Breast epithelium (tissue), 3 donors: ENCODE data around the gene PRRC2C.

Experiments used
- POLR2A ChIP-seq: fragments of 450-650 bp; IDR thresholded peaks from one replicate; pipeline ENCODE4 v1.6.1; 2016; ENCODE audit warnings: antibody characterized with exemption, mild to moderate bottlenecking, moderate library complexity
- POLR2AphosphoS5 ChIP-seq, 3 donors: sonication (generic); formaldehyde crosslinking; IDR thresholded peaks; one replicate each; pipeline ENCODE4 v1.6.1; 2017; ENCODE audit warnings: antibody characterized with exemption in 3 of 3
- TF ChIP-seq, protein P1 (sequence below), 3 donors: fragments of 450-650 bp; IDR thresholded peaks; one replicate each; pipeline ENCODE4 v1.5.1; 2016 to 2017; ENCODE audit warnings: antibody characterized with exemption in 3 of 3, mild to moderate bottlenecking in 3 of 3, moderate library complexity in 3 of 3

GRCh38 chr1:171613282-171613681 is 128.0 kb downstream of the PRRC2C start:
- TF ChIP-seq POLR2A (no peak), POLR2AphosphoS5 (IDR thresholded peaks at IDR 0.05) (no peak)
- TF ChIP-seq, protein P1, sequence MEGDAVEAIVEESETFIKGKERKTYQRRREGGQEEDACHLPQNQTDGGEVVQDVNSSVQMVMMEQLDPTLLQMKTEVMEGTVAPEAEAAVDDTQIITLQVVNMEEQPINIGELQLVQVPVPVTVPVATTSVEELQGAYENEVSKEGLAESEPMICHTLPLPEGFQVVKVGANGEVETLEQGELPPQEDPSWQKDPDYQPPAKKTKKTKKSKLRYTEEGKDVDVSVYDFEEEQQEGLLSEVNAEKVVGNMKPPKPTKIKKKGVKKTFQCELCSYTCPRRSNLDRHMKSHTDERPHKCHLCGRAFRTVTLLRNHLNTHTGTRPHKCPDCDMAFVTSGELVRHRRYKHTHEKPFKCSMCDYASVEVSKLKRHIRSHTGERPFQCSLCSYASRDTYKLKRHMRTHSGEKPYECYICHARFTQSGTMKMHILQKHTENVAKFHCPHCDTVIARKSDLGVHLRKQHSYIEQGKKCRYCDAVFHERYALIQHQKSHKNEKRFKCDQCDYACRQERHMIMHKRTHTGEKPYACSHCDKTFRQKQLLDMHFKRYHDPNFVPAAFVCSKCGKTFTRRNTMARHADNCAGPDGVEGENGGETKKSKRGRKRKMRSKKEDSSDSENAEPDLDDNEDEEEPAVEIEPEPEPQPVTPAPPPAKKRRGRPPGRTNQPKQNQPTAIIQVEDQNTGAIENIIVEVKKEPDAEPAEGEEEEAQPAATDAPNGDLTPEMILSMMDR (IDR thresholded peaks at IDR 0.05), result no peak
